ENCODE data around the gene ASPM. TPM values are rescaled to one million over a fixed set of nuclear protein-coding genes. Genes with fewer than 3 reads are reported as not detected.

ASPM gene
- total and polyA plus RNA-seq, 2 of the 4 experiments (the other 2 are of a cell fraction), result 7.1 to 27.8 TPM

DNA sequence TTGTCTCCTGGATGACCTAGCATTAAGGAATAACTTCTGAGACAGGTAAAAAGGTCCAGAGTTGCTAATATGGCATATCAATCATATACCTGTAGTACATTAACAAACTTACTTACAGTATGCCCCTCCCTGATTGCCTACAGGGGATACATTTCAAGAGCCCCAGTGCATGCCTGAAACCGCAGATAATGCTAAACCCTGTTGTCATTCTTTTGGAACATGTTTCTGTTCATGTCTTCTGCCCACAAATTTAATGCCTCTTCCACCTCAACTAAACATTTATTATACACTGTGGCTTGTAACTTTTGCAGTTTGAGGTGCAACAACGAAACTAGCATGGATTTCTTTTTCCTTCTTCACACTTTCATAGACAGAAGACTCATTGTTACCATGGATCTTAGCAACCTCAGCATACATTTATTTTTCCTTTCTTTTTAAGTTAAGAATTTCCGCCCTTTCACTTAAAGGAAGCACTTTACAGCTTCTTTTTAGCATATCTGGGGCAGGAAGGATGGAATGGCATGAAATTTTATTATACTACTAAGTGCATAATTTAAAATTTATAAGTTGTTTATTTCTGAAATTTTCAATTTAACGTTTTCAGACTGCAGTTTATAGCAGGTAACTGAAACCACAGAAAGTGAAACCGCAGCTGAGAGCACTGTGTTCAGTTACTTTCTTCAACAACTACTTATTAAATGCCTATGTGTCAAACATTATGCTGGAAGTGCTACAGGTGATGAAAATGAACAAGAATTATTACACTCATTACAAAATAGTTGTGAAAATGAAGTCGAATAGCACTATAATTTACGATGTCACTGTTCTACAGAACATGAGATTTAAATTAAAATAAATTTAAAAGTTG, 104.7 kb downstream of the ASPM start:
- dilution Hi-C loops (cut with HindIII; ENCODE audit: low sequenced_read_pairs, unreplicated experiment), result no loop called here
- DNase-seq (no peak), ATAC-seq (ENCODE audit: low read depth) (no peak)
- no peak overlapping the region for H3K4me3 ChIP-seq (ENCODE audit: insufficient read depth, low read depth, low read length)
- ChIA-PET CTCF (no interaction called here), POLR2A (ENCODE audit: unreplicated experiment) (no interaction called here)
- no peak overlapping the region for H3K23ac ChIP-seq (ENCODE audit: low read depth, low read length)
- H4K5ac ChIP-seq (ENCODE audit: low read depth, low read length), result no peak overlapping the region
- no peak overlapping the region for H3K9ac ChIP-seq (ENCODE audit: low read depth, low read length)
- H2AK5ac ChIP-seq (ENCODE audit: low read depth, low read length), result no peak overlapping the region
- H3K9me3 ChIP-seq (ENCODE audit: control insufficient read depth, insufficient read depth, low read length), result no peaks in the 10 kb centered on the region
- H3K56ac ChIP-seq (ENCODE audit: extremely low read depth, insufficient read depth, low read length), result no peak overlapping the region
- H3K27ac ChIP-seq (ENCODE audit: insufficient read depth, low read length), result no peak overlapping the region
- no peaks in the 10 kb centered on the region for H4K20me1 ChIP-seq (ENCODE audit: insufficient read depth, low read length)
- no peak overlapping the region for H3K14ac ChIP-seq (replicated peaks; ENCODE audit: low read depth, low read length)
- no peaks in the 10 kb centered on the region for H3K27me3 ChIP-seq (ENCODE audit: control insufficient read depth, insufficient read depth, low read length)
- no peak overlapping the region for H2BK20ac ChIP-seq (ENCODE audit: low read depth, low read length)
- no TSS peak for BruUV-seq (replicated peaks)
- H2AFZ ChIP-seq (replicated peaks; ENCODE audit: low read length, poor library complexity), result no peak overlapping the region
- H3K79me1 ChIP-seq (ENCODE audit: low read depth in 1 of 2, low read length in 2 of 2), result no peaks in the 10 kb centered on the region
- H3K4ac ChIP-seq (ENCODE audit: low read depth, low read length), result no peak overlapping the region
- intact Hi-C loops (cut with micrococcal nuclease), result no loop called here
- H2BK15ac ChIP-seq (ENCODE audit: low read depth, low read length), result no peak overlapping the region
- no peaks in the 10 kb centered on the region for H3K9me1 ChIP-seq (ENCODE audit: insufficient read depth, low read length)
- H2BK5ac ChIP-seq (ENCODE audit: low read depth, low read length, poor library complexity, severe bottlenecking), result no peak overlapping the region
- TF ChIP-seq RCOR1 (IDR thresholded peaks at IDR 0.05; ENCODE audit: insufficient replicate concordance, low read length) (no peak), BHLHE40 (IDR thresholded peaks at IDR 0.05; ENCODE audit: low read depth, low read length) (no peak), RAD21 (IDR thresholded peaks at IDR 0.05; ENCODE audit: low read length) (no peak), MXI1 (IDR thresholded peaks at IDR 0.05; ENCODE audit: borderline replicate concordance, low read depth, low read length) (no peak), SMC3 (IDR thresholded peaks at IDR 0.05; ENCODE audit: low read depth, low read length) (no peak), CHD1 (IDR thresholded peaks at IDR 0.05; ENCODE audit: low read depth, low read length) (no peak), NFE2L2 (IDR thresholded peaks at IDR 0.05; ENCODE audit: low read depth, low read length) (no peak), RFX5 (IDR thresholded peaks at IDR 0.05; ENCODE audit: low read depth, low read length) (no peak), MAFK (IDR thresholded peaks at IDR 0.05; ENCODE audit: low read depth, low read length) (no peak), FOS (IDR thresholded peaks at IDR 0.05; ENCODE audit: low read depth, low read length) (no peak), CEBPB (IDR thresholded peaks at IDR 0.05; ENCODE audit: low read depth, low read length) (no peak), POLR2A (IDR thresholded peaks at IDR 0.05; ENCODE audit: low read depth, low read length) (no peak), MAZ (IDR thresholded peaks at IDR 0.05; ENCODE audit: borderline replicate concordance, low read depth, low read length) (no peak)
- TF ChIP-seq, protein P1, sequence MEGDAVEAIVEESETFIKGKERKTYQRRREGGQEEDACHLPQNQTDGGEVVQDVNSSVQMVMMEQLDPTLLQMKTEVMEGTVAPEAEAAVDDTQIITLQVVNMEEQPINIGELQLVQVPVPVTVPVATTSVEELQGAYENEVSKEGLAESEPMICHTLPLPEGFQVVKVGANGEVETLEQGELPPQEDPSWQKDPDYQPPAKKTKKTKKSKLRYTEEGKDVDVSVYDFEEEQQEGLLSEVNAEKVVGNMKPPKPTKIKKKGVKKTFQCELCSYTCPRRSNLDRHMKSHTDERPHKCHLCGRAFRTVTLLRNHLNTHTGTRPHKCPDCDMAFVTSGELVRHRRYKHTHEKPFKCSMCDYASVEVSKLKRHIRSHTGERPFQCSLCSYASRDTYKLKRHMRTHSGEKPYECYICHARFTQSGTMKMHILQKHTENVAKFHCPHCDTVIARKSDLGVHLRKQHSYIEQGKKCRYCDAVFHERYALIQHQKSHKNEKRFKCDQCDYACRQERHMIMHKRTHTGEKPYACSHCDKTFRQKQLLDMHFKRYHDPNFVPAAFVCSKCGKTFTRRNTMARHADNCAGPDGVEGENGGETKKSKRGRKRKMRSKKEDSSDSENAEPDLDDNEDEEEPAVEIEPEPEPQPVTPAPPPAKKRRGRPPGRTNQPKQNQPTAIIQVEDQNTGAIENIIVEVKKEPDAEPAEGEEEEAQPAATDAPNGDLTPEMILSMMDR (conservative IDR thresholded peaks at IDR 0.05; ENCODE audit: low read depth, low read length), result no peak
- TF ChIP-seq, protein P2, sequence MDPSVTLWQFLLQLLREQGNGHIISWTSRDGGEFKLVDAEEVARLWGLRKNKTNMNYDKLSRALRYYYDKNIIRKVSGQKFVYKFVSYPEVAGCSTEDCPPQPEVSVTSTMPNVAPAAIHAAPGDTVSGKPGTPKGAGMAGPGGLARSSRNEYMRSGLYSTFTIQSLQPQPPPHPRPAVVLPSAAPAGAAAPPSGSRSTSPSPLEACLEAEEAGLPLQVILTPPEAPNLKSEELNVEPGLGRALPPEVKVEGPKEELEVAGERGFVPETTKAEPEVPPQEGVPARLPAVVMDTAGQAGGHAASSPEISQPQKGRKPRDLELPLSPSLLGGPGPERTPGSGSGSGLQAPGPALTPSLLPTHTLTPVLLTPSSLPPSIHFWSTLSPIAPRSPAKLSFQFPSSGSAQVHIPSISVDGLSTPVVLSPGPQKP (IDR thresholded peaks at IDR 0.05; ENCODE audit: borderline replicate concordance, low read depth, low read length), result no peak
- TF ChIP-seq, protein P3, sequence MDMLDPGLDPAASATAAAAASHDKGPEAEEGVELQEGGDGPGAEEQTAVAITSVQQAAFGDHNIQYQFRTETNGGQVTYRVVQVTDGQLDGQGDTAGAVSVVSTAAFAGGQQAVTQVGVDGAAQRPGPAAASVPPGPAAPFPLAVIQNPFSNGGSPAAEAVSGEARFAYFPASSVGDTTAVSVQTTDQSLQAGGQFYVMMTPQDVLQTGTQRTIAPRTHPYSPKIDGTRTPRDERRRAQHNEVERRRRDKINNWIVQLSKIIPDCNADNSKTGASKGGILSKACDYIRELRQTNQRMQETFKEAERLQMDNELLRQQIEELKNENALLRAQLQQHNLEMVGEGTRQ (IDR thresholded peaks at IDR 0.05; ENCODE audit: low read depth, low read length), result no peak
- in situ Hi-C loops (cut with MboI; ENCODE audit: low sequenced_read_pairs), result no loop called here
- no peak overlapping the region for H3K4me2 ChIP-seq (ENCODE audit: low read depth, low read length)
- no peak overlapping the region for H4K8ac ChIP-seq (ENCODE audit: low read depth in 2 of 2, low read length in 2 of 2)
- H3K4me1 ChIP-seq (ENCODE audit: control insufficient read depth, insufficient read depth, low read length), result no peaks in the 10 kb centered on the region
- no peak overlapping the region for H2AK9ac ChIP-seq (replicated peaks; ENCODE audit: low read depth, low read length, poor library complexity)
- H4K91ac ChIP-seq (ENCODE audit: insufficient read depth, low read depth, low read length), result no peak overlapping the region
- H3K18ac ChIP-seq (ENCODE audit: low read depth, low read length), result no peak overlapping the region
- no CpG with 5 or more reads among the region's 7 CpGs for WGBS, 2 experiments (ENCODE audit: extremely low coverage in 2 of 2, insufficient read length in 1 of 2)
- H2BK120ac ChIP-seq (ENCODE audit: low read depth, low read length), result no peak overlapping the region
- no peaks in the 10 kb centered on the region for H3K36me3 ChIP-seq (ENCODE audit: control insufficient read depth, insufficient read depth, low read length)

Measured in IMR-90 (cell line).